SW 1271 (cell line): ENCODE results near the gene ZNF736.
"Not testable (repeated sequence)": the region's sequence is repeated elsewhere in the genome, so short reads cannot be mapped to it uniquely, and the experiment has no call there.

Experiments
- DNase-seq, 2 experiments: peaks; one replicate each; lab custom pipeline; 2025; lab: John Stamatoyannopoulos, UW

ZNF736 gene

DNA sequence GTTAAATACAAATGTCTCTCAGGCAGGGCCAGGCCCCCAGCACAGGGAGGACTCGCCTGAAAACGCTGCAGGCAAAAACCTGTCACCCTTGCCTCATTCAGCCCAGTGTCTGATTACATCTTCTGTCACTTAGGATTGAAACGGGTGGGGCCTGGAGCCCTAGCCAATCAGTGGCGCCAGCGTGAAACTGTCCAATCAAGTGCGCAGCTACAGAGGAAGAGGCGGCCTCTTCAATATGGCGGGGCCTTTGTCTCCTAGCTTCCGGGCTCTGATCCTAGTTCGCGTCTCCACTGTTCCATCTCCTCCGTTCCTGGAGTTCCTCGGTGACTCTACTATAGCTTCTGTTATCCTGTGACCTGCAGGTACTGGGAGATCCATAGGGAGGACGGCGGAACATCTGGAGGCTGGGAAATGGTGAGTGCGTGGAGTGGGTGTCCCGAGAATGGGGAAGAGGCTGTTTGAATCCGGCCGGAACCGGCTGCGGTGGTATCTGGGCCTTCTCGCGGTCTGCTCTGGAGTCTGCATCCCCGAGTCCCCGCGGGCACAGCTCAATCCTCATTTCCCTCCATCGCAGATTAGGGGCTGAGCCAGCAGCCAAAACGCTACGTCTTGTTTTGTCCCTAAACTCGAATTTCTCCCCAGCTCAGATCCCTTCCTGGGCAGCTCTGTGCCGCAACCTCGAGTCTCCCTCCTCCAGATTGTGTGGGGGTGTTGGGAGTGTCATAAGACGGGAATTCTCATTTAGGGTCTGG, at the start of gene ZNF736:
Gene ZNF736 (plus strand): TSS at position 222 of the 752 bp plus-strand sequence. CDS start 190 bp downstream, at position 412.
- peak; percentile 76 to 92 for DNase-seq

DNA sequence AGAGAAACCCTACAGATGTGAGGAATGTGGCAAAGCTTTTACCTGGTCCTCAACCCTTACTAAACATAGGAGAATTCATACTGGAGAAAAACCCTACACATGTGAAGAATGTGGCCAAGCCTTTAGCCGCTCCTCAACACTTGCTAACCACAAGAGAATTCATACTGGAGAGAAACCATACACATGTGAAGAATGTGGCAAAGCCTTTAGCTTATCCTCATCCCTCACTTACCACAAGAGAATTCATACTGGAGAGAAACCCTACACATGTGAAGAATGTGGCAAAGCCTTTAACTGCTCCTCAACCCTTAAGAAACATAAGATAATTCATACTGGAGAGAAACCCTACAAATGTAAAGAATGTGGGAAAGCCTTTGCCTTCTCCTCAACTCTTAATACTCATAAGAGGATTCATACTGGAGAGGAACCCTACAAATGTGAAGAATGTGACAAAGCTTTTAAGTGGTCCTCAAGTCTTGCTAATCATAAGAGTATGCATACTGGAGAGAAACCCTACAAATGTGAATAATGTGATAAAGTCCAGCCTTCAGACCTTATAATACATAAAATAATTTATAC, 47.3 kb upstream of the ZNF736 start:
- DNase-seq, result no peak

DNA sequence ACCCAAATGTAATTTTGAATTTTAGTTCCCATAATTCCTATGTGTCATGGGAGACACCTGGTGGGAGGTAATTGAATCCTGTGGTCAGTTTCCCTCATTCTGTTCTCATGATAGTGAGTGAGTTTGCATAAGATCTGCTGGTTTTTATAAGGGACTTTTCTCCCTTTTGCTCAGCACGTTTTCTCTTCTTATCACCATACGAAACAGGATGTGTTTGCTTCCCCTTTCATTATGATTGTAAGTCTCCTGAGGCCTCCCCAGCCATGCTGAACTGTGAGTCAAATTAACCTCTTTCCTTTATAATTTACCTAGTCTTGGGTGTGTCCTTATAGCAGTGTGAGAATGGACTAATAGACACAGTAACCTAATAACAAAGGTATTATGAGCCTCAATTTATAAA, 36.1 kb upstream of the ZNF736 start:
- DNase-seq, result no peak

DNA sequence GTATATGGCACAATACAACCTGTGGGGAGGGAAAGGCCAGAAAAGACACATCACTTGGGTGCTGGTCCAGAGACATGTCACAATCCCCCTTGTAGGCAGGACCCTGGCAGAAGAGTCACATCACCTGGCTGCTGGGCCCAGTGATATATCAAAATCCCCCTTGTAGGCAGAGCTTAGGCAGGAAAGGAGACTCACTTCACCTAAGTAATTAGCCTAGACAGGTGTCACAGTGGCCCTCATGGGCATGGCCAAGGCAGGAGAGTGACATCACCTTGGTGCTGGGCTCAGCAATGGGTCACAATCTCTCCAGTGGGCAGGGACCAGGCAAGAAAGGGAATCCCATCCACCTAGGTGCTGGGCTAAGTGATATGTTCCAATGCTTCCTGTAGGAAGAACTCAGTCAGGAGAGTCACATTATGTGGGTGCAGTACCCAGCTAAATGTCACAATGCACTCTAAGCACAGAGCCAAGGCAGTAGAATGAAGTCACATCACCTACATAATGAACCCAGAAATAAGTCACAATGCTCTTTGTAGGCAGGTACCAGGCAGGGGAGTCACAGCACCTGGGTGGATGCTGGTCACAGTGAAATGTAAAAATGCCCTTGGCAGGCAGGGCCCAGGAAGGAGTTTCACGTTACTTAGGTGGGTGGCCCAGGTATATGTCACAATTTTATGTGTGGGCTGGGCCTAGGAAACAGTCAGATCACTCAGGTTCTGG, 18.9 kb upstream of the ZNF736 start:
- DNase-seq, result no peak

DNA sequence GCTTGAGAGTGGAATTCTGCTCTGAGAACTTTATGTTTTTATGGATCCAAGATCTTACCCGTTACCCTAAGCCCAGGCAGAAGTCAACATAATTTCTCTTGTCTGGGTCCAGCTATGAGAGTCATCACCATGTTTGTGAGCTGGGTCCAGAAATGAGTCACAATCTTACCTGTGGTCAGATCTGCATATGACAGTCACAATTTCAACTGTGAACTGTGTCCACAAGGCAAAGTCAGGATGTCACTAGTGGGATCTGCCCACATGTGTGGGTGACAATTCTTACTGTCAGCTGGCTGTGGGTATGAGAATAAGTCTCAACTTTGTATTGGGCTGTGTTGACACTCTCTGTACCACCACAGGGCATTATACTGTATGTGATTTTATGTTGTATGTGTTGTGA, 16.3 kb upstream of the ZNF736 start:
- not testable (repeated sequence) for DNase-seq

DNA sequence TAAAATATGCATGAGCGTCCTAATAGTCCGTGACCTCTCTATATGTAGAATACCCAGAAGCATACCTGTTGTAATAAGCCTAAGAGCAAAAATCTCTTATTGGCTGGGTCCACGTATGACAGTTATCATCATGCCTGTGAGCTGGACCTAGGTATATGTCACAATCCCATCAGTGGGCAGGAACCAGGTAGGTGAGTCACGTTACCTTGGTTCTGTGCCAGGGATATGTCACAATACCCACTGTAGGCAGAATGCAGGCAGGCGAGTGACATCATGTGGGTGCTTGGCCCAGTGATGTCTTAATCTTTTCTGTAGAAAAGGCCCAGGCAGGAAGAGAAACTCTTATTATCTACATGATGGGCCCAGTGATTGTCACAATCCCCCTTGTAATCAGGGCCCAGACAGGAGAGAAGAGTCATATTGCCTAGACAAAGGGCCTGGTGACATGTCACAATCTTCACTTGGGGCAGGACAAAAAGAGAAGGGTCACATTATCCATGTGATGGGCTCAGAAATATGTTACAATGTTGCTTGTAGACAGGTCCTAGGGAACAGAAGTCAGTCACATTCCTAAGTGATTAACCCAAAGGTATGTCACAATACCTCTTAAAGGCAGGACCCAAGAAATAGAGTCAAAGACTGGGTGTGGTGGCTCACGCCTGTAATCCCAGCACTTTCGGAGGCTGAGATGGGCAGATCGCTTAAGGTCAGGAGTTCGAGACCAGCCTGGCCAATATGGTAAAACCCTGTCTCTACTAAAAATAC, 12.9 kb upstream of the ZNF736 start:
- no peak for DNase-seq

DNA sequence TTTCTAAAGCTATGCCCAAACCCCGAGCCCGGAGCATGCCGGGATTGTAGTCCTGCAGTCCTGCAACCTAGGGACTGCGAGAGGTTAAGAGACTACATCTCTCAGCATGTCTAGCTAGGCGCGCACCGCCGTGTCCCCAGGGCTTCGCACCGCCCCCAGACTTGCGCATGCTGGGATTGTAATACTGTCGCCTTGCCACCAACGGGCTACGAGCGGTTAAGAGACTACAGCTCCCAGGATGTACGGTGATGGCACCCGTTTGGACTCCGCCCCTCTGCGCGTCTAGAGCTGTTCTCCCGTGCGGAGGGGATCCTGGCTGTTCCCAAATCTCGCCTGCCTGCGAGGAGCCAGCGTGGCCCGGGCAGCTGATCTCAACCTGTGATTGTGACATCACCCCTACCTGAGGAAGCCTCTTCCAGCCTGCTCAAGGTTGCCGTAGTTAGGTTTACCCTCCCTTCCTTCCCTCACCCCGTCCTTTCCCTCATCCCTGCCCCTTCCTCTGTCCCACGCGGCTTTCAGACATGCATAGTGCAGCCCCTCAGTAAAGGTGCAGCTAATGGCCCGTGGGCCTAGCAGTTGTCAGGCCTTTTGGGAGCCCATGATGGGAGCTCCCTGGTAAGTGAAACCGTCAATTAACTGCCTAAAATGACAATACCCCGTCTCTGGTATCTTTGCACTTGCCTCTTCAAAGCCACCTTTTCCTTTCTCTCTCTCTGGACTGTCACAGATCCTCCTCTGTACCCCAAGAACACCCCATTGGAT, 6.3 kb upstream of the ZNF736 start:
- DNase-seq, result peak; percentile 91 to 97

DNA sequence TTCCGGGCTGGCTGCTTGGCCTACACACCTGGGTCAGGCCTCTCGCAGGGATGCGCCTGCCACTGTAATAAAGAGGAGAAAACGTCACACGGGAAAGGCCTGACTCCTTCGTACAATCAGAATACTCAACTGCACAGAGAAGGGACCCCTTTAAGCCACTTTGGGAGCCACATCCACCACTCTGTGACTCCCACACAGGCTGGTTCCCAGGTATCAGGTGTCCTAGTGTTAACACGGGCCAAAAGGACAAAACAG, 5.8 kb upstream of the ZNF736 start:
- no peak for DNase-seq

DNA sequence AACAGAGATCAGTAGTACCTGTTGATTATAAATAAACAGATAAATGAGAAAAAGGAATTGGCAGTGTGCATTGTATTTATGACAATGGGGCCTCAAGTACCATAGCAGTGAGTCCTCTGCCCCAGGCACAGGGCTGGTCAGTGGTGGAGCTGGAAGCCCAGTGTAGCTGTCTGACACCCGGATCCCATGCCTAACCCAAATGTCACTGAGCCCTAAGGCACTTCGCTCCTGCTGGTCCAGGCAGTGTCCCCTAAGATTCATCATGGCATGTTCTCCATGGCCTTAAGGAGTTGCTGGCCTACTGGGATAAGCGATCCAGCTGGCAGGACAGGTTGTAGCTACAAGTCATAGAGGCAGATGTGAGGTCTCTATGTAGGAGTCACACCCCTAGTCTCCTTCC, 3.3 kb upstream of the ZNF736 start:
- DNase-seq, result no peak

DNA sequence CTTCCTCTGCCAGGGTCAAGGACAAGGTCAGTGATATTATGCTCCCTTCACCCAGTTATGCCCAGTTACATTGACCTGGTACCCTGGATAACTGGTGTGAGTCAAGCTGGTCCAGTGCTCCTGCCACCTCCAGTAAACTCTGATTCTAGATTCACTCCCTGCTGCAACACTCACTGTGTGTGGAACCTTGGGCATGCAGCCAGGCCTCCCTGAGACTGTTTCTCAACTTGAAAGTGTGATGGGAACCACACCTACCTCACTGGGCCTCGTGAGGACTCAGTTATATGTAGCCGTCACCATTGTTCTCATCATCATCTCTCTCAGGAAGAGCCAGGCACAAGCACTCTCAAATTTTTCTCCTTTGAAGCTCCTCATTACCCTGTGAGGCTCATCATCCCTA, 935 bp upstream of the ZNF736 start:
- DNase-seq, result no peak

DNA sequence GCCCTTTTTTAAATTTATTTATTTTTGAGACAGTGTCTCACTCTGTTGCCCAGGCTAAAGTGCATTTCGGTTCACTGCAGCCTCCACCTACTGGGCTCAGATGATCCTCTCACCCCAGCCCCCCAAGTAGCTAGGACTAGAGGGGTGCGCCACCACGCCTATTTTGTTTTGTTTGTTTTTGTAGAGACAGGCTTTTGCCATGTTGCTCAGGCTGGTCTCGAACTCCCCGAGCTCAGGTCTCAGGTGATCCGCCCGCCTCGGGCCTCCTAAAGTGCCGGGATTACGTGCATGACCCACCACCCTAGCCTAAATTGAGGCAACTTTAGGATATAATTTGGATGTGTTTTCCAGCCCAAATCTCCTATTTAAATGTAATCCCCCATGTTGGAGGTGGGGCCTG, 805 bp downstream of the ZNF736 start:
- no peak for DNase-seq

DNA sequence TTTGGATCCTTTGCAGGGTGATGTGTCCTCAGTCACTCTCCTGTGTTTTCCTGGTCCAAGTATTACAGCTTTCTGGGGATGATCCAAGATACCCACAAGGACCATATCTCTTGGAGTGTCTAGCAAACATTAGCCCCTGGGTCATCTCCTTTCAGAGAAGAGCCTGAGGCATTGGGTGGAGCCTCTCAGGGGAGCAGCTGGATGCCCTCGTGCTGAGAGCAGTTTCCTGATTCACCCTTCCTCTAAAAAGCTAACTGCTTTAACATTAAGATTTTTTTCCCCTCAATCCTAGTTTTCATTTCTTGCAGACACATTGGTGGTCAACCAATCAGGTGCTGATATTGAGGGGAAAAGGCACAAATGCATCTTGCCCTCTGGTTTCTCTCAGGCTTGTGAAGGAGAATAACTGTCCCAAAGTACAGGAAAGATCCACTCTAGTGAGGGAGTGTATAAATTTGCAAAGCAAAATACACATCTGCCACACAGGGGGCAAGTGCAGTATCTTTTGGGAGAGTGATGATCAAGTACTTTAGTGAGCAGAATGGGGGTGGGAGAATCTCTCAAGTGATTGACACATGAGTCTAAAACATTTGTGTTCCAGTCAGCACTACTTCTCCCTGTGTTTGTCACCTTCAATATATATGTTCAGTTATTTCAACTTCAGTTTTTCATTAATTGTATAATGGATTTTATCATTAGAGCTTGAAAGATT, 2.4 kb downstream of the ZNF736 start:
- DNase-seq, result not testable (repeated sequence)

DNA sequence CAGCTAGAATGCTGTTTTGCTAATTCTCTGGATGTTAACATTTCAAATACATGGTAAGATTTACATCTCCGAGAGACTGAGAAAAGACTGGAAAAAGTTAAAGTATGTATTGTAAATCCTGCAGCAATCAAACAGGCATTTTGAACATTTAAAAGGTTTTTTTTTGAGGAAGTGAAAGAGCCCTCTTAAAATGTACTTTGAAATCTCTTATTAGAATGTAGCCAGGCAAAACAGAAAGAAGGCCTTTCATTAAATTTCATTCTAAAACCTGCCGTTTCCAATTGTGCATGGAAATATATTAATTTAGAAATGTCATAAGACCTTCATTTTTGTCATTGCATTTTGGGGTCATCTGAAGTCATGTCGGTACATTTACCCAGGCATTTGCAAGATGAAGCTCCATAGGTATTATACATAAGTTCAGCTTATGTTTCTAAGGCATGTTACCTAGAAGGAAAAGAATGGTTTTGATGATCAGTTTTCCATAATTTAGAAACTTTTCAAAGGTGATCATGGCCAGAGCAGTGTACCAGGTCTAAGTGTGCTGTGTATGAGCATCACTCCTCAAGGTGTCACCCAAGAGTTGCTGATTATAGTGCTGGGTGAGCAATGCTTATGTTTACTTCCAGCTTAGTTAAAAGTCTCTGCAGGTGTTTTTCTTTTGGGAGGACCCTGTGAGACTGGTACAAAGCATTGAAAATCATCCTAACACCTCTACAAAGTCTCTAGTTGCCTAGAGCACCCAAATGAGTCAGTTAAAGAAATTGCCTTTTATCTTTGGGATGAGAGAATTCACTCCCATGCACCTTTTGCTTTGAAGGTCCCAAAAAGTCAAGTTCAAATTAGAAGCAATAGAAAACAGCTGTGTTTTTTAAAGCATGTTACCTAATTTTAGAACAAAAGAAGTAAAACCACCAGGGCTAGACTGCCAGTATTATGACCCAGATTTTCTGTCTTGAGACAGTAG, 7.1 kb downstream of the ZNF736 start:
- no peak for DNase-seq

DNA sequence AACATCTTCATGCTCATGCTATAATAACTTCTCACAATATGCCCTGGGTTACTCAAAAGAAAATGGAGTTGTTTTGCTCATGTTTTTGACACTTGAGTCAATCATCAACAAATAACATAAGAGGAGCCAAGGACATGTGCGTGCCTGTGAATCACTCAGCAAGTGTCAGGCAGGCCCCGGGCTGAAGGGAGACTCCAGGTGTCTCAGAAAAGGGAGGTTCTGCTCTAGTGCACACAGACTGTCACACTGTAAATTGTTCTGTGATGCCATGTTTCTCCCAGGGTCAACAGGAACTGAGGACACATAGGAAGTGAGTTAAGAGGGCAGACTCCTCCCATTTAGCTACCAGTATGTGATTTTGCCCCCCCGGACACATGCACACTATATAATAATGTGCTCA, 10.4 kb downstream of the ZNF736 start:
- DNase-seq, result not testable (repeated sequence)

DNA sequence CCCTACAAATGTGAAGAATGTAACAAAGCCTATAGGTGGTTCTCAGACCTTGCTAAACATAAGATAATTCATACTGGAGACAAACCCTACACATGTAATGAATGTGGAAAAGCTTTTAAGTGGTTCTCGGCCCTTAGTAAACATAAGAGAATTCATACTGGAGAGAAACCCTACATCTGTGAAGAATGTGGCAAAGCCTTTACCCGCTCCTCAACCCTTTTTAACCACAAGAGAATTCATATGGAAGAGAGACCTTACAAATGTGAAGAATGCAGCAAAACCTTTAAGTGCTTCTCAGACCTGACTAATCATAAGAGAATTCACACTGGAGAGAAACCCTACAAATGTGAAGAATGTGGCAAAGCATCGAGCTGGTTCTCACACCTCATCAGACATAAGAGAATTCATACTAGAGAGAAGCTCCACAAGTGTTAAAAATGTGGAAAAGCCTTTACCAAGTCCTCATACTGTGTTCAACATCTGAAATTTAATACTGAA, 35.0 kb downstream of the ZNF736 start:
- DNase-seq, result not testable (repeated sequence)

DNA sequence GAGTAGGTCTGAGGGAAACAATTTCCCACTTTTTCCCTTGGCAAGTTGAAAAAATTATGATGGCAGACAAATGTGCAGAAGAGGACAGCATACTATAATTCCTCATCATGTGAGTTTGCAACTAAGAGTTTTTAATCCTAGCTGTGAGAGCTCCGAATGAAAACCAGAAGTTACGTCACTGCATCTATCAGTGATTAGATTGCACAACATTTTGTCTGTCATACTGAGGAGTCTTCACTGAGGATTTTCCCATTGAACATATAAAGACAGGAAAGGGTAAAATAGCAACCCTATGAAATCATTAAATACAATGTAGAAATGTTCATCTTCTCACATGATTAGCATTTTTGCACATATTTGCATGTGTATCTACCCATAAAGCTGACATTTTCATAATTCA, 45.8 kb downstream of the ZNF736 start:
- DNase-seq, result no peak

DNA sequence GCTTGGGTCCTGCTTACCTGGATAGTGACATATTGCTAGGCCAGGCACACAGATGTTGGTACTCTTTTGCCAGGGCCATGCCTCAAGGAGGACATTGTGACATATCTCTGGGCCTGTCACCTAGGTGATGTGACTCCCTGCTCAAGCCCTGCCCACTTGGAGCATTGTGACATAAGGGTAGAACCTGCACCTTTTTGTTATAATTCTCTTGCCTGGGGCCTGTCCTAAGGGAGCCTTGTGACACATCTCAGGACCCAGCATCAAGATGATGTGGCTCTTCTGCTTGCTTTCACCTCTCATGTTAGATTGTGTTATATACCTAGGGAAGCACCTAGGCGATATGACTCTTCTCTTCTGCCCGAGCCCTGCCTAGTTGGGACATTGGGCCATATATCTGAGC, 57.4 kb downstream of the ZNF736 start:
- DNase-seq, result no peak

DNA sequence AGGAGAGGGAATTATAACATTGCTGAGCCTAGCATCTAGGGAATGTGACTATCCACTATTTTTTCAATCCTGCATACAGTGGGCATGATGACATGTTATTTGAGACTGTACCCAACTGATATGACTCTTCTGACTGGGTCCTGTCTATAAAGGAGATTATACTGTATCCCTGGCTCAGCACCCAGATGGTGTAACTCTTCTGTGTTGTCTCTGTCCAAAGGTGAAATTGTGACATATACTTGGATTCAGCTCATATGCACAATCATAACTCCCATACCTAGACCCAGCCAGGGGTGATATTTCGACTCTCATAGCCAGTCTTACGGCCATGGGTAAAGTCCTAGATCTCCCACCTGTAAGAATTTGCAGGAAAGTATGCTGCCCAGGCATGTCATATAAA, 59.3 kb downstream of the ZNF736 start:
- DNase-seq, result no peak

DNA sequence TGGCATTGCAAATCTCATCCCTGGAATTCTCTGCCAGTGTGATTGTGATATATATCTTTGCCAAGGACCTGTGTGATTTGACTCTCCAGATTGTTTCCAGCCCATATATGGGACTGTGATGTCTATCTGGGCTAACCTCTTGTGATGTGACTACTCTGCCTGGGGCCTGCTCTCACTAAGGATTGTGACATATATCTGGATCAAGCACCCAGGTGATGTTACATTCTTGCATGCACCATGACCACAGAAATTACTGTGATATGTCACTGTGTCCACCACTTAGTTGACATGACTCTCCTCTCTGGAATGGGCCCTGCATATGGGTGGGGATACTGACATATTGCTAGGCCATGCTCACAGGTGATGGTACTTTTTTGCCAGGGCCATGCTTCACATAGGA, 86.6 kb downstream of the ZNF736 start:
- DNase-seq, result no peak
